Measurements from ENCODE around the gene CCNDBP1. TPM values are rescaled to one million over a fixed set of nuclear protein-coding genes. Genes with fewer than 3 reads are reported as not detected.
A peak's percentile ranks its signal among the peaks of the same experiment; 100 is the strongest.

The CCNDBP1 gene
- total RNA-seq, 2 donors from 2014 or later, result 61.5 to 153 TPM

DNA sequence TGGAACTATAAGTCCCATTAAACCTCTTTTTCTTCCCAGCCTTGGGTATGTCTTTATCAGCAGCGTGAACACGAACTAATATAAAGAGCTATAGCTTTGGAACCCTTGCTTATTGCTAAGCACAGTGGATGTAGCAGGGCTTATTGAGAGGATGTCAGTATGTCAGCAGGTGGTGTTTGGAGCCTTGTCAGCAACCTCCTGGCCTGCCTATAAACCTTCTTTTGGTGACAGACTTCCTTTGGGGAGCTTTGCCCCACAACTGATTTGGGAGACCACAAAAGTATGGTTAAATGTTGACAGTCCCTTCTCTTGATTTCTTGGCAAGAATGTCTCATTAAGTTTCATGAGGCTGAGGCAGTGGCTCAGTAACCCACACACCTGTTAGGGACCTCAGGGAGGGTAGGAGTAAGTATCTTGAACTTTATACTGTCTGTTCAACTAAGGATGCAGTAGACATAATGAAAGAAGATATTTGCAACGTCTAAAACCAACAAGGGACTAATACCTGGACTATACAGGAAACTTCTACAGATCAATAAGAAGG lies 14.8 kb downstream of the CCNDBP1 start:
- H3K27ac ChIP-seq, result no peak overlapping the region
- no peaks in the 10 kb centered on the region for H3K27me3 ChIP-seq (replicated peaks; ENCODE audit: insufficient read depth)
- H3K4me1 ChIP-seq (ENCODE audit: control insufficient read depth in 1 of 2, low read depth in 2 of 2), result no peaks in the 10 kb centered on the region
- no peak for DNase-seq (ENCODE audit: low spot score)
- peaks cover 18% of the 10 kb centered on the region for H3K36me3 ChIP-seq
- TF ChIP-seq, protein P1, sequence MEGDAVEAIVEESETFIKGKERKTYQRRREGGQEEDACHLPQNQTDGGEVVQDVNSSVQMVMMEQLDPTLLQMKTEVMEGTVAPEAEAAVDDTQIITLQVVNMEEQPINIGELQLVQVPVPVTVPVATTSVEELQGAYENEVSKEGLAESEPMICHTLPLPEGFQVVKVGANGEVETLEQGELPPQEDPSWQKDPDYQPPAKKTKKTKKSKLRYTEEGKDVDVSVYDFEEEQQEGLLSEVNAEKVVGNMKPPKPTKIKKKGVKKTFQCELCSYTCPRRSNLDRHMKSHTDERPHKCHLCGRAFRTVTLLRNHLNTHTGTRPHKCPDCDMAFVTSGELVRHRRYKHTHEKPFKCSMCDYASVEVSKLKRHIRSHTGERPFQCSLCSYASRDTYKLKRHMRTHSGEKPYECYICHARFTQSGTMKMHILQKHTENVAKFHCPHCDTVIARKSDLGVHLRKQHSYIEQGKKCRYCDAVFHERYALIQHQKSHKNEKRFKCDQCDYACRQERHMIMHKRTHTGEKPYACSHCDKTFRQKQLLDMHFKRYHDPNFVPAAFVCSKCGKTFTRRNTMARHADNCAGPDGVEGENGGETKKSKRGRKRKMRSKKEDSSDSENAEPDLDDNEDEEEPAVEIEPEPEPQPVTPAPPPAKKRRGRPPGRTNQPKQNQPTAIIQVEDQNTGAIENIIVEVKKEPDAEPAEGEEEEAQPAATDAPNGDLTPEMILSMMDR (IDR thresholded peaks at IDR 0.05), result no peak
- H3K4me3 ChIP-seq, result no peak overlapping the region
- no peaks in the 10 kb centered on the region for H3K9me3 ChIP-seq
- ATAC-seq (ENCODE audit: insufficient number of reproducible peaks, low FRiP score, low read depth), result no peak

DNA sequence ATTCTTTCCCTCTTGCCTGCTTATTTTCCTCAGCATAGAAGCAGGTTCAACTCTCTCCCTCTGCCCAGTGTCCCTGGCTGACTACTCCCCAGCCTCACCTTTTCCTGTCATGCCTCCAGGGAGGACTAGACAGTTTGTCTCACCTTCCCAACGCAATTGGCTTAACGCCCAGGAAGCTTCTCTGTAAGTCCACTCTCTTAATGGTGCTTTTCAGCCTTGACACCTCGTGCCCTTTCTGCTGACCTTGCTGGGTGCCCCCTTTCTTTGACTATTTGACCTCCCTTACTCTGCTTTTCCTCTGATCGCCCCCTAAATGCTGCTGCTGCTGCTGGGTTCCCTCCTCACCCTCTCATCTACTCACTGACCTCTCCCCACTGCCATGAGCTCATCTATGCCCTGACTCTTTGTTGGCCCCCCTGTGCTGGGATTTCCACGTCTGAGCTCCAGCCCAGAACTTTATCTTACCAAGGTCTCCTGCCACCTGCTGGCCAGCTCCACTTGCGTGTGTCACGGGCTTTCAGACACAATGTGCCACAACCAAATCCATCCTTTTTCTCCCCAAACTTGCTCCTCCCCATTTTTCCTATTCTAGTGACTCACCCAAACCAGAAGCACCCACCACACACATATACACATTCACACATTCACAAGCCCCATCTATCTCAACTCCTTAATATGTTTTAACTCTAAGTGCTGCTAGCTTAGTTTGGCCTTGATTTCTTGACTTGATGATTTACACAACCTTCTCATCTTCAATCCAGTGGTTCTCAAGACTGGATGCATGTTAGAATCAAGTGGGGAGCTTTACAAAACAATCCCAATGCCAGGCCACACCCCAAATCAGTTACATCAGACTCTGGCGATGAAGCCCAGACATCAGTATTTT lies 19.1 kb downstream of the CCNDBP1 start:
- no peak for ATAC-seq (ENCODE audit: insufficient number of reproducible peaks, low FRiP score, low read depth)
- DNase-seq (ENCODE audit: low spot score), result no peak
- Histone ChIP-seq H3K27me3 (replicated peaks; ENCODE audit: insufficient read depth) (no peaks in the 10 kb centered on the region), H3K4me1 (ENCODE audit: control insufficient read depth in 1 of 2, low read depth in 2 of 2) (no peaks in the 10 kb centered on the region), H3K4me3 (no peak overlapping the region), H3K27ac (no peak overlapping the region), H3K9me3 (no peaks in the 10 kb centered on the region), H3K36me3 (no peaks in the 10 kb centered on the region)
- TF ChIP-seq, protein P1 (IDR thresholded peaks at IDR 0.05), result peak; percentile 49

DNA sequence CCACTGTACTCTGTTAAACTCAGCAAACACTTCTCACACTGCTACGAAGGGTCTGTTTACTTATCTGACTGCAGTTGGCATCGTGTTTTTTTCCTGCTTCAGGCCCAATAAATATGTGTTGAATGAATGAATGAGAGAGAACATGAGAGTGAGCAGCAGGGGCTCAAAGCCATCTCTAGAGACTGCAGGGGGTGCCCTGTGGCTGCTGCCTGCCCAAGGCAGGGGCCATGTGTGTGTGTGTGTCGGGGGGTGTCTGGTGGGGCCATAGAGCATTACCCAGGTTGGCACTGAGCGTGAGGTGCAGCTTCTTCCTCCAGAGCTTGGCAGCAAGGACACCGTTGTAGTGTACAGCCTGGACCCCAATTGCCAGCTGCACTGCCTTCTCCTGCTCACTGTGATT lies 20.9 kb downstream of the CCNDBP1 start:
- H3K27me3 ChIP-seq (replicated peaks; ENCODE audit: insufficient read depth), result no peaks in the 10 kb centered on the region
- DNase-seq (ENCODE audit: low spot score) (no peak), ATAC-seq (ENCODE audit: insufficient number of reproducible peaks, low FRiP score, low read depth) (no peak)
- no peaks in the 10 kb centered on the region for H3K36me3 ChIP-seq
- H3K9me3 ChIP-seq, result no peaks in the 10 kb centered on the region
- H3K27ac ChIP-seq, result no peak overlapping the region
- H3K4me3 ChIP-seq, result no peak overlapping the region
- TF ChIP-seq, protein P1 (IDR thresholded peaks at IDR 0.05), result no peak
- no peaks in the 10 kb centered on the region for H3K4me1 ChIP-seq (ENCODE audit: control insufficient read depth in 1 of 2, low read depth in 2 of 2)

DNA sequence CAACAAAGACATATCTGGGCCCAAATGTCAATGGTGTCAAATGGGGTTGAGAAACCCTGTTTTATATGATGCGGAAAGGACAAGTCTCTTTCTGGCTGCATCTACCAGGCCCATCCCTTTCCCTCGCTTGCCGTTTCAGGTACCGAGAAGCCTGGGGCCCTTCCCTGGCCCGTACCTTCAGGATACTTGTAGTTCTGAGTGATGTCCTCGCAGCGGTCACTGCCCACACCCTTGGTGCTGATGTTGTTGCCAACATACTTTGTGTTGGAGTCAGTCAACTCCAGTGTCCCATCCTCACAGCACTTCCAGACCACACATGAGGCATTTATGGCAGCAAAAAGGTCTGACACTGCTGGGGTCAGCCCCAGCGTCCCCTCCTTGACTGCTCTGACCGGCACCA lies 21.8 kb downstream of the CCNDBP1 start:
- DNase-seq (ENCODE audit: low spot score) (no peak), ATAC-seq (ENCODE audit: insufficient number of reproducible peaks, low FRiP score, low read depth) (no peak)
- Histone ChIP-seq H3K27ac (no peak overlapping the region), H3K4me3 (no peak overlapping the region), H3K4me1 (ENCODE audit: control insufficient read depth in 1 of 2, low read depth in 2 of 2) (no peaks in the 10 kb centered on the region), H3K27me3 (replicated peaks; ENCODE audit: insufficient read depth) (no peaks in the 10 kb centered on the region), H3K9me3 (no peaks in the 10 kb centered on the region), H3K36me3 (no peaks in the 10 kb centered on the region)
- TF ChIP-seq, protein P1 (IDR thresholded peaks at IDR 0.05), result no peak

DNA sequence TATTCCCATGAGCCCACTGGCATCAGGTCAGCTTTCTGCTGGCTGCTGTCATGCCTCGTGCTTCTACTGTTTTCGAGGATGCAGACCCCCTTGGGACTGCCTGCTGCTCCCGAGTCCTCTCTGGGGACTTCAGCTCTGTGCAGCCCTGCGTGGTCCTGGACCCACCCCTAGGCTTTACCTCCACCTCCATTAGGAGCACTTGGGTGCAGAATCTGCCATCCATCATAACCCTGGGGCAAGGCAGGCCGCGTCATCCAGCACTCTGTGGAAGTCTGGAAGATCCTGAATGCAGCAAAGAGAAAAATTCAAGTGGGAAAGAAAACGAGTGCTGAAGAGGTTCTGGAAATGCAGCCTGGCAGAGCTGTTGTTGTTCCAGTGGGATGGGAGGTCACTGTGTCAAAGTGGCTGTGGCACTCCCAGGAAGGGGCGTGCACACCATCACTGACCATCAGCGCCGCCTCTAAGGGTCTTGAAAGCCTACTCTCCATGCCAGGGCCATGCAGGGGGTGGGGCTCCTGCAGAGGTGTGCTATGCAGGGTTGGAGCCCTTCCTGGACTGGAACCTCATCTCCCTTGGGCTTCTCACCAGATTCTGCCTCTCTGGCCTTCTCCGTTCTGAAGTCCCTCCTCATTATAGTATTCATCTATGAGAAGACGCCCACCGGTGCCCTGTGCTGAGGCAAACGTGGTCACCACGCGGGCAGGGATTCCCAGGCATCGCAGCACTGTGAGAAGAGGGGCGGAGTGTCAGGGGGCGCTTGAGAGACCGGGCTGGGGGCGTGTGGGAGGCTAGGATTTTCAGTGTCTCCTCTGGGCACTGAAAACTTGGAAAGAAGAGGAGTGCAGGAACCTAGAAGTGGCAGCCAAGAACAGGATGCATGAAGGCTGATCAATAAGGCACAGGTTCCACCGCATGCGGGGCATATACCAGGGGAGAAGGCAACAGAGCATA lies 23.1 kb downstream of the CCNDBP1 start:
- TF ChIP-seq, protein P1 (IDR thresholded peaks at IDR 0.05), result no peak
- DNase-seq (ENCODE audit: low spot score), result no peak
- H3K9me3 ChIP-seq, result no peaks in the 10 kb centered on the region
- ATAC-seq (ENCODE audit: insufficient number of reproducible peaks, low FRiP score, low read depth), result no peak
- no peaks in the 10 kb centered on the region for H3K4me1 ChIP-seq (ENCODE audit: control insufficient read depth in 1 of 2, low read depth in 2 of 2)
- H3K4me3 ChIP-seq, result no peak overlapping the region
- no peak overlapping the region for H3K27ac ChIP-seq
- no peaks in the 10 kb centered on the region for H3K36me3 ChIP-seq
- no peaks in the 10 kb centered on the region for H3K27me3 ChIP-seq (replicated peaks; ENCODE audit: insufficient read depth)

All from thoracic aorta (tissue), 2 donors.